Left kidney (tissue), 2 donors: Measurements from ENCODE around the gene NEU4. TPM values are rescaled to one million over a fixed set of nuclear protein-coding genes. Genes with fewer than 3 reads are reported as not detected.
"Not testable (repeated sequence)": the region's sequence is repeated elsewhere in the genome, so short reads cannot be mapped to it uniquely, and the experiment has no call there.

Experiments used
- DNase-seq: peaks from one replicate; pipeline ENCODE4 v3.0.0-alpha.2; 2013
- polyA plus RNA-seq: library from polyadenylated mRNA; unstranded; fragments of 120-200 nt; gene quantifications from one replicate; pipeline ENCODE4 v1.2.1, GENCODE V29; 2013; ENCODE audit not compliant: insufficient read length

Gene NEU4
- polyA plus RNA-seq, 1 donor, result 1.2 TPM

GRCh38 chr2:241812730-241813643 is 4.0 kb downstream of the NEU4 start:
- DNase-seq, result no peak

- no peak for DNase-seq
Observed at GRCh38 chr2:241813644-241814392, 4.8 kb downstream of the NEU4 start.

- DNase-seq, result no peak
Observed at GRCh38 chr2:241814393-241814642, 5.3 kb downstream of the NEU4 start.

GRCh38 chr2:241814643-241815476 is 5.9 kb downstream of the NEU4 start:
- no peak for DNase-seq

- no peak for DNase-seq
Observed at GRCh38 chr2:241815477-241816430, 6.8 kb downstream of the NEU4 start.

- DNase-seq, result no peak
Observed at GRCh38 chr2:241816431-241817121, 7.6 kb downstream of the NEU4 start.

GRCh38 chr2:241817126-241817820 is 8.3 kb downstream of the NEU4 start:
- DNase-seq, result no peak

GRCh38 chr2:241817821-241818215 is 8.8 kb downstream of the NEU4 start:
- DNase-seq, result not testable (repeated sequence)

GRCh38 chr2:241818229-241818942 is 9.4 kb downstream of the NEU4 start:
- DNase-seq, result no peak

- DNase-seq, result no peak
Observed at GRCh38 chr2:241818943-241819270, 9.9 kb downstream of the NEU4 start.

- DNase-seq, result not testable (repeated sequence)
Observed at GRCh38 chr2:241819947-241820624, 11.1 kb downstream of the NEU4 start.

- DNase-seq, result no peak
Observed at GRCh38 chr2:241820625-241821384, 11.8 kb downstream of the NEU4 start.

- DNase-seq, result no peak
Observed at GRCh38 chr2:241821460-241822263, 12.7 kb downstream of the NEU4 start.

GRCh38 chr2:241822264-241822623 is 13.3 kb downstream of the NEU4 start:
- no peak for DNase-seq

GRCh38 chr2:241823531-241824437 is 14.8 kb downstream of the NEU4 start:
- DNase-seq, result not testable (repeated sequence)

GRCh38 chr2:241827394-241827793 is 18.4 kb downstream of the NEU4 start:
- no peak for DNase-seq
